GM18502 (cell line): ENCODE measurements around the gene OSBPL8.

ENCODE experiments used
- ATAC-seq: cut with Tn5 transposase; IDR thresholded peaks from one replicate; pipeline ENCODE4 v1.9.1; 2021; ENCODE audit warnings: mild to moderate bottlenecking; ENCODE audit not compliant: unreplicated experiment, poor library complexity

Gene OSBPL8

DNA sequence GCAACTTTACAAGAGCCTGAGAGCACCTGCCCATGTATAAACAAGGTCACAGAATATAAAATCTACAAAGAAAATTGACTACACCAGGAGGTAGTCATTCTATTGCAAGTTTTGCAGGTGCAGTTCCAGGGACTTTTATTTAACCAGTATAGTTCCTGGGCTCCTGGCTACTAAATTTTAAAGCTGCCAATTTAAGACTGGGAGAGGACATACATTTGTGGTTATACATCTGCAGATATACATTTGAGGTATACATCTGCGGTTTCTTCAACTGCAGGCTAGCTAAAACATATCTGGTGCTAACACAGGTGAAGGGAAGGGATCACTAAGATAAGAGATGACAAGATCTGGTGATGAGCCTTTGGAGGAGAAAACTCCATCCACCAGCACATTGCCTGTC is 241.6 kb downstream of the OSBPL8 start:
- no peak for ATAC-seq

DNA sequence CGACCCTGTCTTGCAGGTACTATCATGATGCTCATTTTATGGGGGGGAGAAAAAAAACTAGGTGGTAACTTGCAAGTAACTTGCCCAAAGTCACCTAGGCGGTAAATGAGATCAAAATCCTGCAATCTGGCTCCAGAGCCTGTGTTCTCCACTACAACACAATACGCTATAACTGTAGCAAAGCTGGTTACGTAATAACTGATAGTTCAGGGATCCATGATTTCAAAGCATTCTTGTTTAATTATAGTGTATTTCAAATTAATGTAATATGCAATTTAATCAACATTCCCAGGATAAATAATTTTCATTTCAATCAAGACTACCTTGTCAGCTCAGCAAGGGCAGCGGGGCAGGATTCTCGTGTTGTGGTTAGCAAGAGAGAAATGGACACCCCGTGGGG is 243.1 kb downstream of the OSBPL8 start:
- ATAC-seq, result no peak

GRCh38 chr12:76313299-76313698 is 246.3 kb downstream of the OSBPL8 start:
- ATAC-seq, result no peak

DNA sequence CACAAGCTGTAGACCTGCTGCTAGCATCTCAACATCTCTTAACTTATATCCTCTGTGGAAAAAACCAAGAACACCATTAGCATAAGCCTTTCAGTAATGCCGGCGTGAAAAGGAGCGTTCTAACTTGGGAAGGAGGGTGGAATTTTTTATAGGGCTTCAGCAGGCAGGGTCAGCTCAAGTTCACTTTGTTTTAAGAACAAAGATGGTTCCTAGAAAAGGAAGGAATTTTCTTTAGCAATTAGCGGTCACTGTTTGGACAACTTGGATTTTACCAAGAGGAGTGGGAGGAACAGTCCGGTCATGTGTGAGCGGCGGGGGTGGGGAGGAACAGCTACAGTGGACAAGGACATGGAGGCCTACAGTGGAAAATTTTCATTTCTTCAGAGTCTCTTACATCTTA is 247.3 kb downstream of the OSBPL8 start:
- no peak for ATAC-seq

DNA sequence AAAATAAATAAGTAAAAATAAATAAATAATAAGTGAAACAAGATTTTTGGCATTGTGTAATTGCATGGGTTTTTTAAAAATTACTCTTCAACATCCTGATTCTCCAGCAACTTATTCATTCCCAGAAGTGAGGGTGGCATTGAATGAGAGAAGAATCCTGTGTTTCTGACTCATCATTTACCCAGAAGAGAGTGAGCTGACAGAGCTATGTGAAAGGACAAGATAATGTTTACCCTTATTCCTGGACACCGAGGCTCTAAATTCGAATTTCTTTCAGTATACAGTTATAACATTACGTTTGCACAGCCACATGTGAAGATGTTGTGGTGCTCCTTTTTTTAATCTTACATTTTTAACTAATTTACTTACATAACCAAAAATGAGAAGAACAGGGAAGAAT is 247.8 kb downstream of the OSBPL8 start:
- ATAC-seq, result no peak

DNA sequence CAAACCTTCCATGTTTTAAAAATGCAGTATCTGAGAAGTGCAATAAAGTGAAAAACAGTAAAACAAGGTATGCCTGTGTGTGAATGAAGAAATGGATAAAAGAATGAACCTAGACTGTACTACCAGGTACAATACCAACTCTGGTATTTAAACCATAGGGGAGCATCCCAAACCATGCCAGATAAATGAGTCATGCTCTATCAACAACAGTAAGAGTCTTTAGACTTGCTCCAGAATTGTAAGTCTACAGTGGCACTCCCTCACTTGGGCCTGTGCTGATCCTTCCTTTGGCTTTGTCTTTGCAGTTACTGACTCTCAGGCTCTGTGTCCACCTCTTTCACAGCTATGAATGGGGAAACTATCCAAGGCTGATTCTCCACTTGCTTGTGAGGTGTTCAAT is 249.5 kb downstream of the OSBPL8 start:
- ATAC-seq, result no peak

DNA sequence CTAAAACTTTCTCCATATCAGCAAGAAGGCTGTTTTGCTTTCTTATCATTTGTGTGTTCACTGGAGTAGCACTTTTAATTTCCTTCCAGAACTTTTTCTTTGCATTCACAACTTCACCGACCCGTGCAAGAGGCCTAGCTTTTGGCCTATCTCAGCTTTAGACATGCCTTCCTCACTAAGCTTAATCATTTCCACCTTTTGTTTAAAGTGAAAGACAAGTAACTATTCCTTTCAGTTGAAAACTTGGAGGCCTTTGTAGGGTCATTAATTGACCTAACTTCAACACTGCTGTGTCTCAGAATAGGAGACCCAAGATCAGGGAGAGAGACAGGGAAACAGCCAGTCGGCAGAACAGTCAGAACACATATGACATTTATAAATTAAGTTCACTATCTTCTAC is 250.7 kb downstream of the OSBPL8 start:
- no peak for ATAC-seq

DNA sequence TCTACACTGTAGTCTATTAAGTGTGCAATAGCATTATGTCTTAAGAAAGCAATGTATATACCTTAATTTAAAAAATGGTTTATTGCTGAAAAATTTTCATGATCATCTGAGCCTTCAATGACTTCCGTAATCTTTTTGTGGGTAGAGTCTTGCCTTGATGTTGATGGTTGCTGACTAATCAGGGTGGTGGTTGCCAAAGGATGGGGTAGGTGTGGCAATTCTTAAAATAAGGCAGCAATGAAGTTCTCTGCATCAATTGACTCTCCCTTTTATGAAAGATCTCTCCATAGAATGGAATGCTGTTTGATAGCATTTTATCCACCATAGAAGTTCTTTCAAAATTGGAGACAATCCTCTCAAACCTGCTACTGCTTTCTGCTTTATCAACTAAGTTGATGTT is 252.5 kb downstream of the OSBPL8 start:
- no peak for ATAC-seq

- ATAC-seq, result no peak
Measured at GRCh38 chr12:76303989-76304460, 255.5 kb downstream of the OSBPL8 start.

GRCh38 chr12:76303365-76303764 is 256.2 kb downstream of the OSBPL8 start:
- no peak for ATAC-seq
